HG03060 (cell line): ENCODE data around the gene TMUB1.

ENCODE experiments used
- ATAC-seq: cut with Tn5 transposase; IDR thresholded peaks from one replicate; pipeline ENCODE4 v1.9.1; 2021; ENCODE audit warnings: low read depth, moderate number of reproducible peaks; ENCODE audit not compliant: unreplicated experiment

The TMUB1 gene

DNA sequence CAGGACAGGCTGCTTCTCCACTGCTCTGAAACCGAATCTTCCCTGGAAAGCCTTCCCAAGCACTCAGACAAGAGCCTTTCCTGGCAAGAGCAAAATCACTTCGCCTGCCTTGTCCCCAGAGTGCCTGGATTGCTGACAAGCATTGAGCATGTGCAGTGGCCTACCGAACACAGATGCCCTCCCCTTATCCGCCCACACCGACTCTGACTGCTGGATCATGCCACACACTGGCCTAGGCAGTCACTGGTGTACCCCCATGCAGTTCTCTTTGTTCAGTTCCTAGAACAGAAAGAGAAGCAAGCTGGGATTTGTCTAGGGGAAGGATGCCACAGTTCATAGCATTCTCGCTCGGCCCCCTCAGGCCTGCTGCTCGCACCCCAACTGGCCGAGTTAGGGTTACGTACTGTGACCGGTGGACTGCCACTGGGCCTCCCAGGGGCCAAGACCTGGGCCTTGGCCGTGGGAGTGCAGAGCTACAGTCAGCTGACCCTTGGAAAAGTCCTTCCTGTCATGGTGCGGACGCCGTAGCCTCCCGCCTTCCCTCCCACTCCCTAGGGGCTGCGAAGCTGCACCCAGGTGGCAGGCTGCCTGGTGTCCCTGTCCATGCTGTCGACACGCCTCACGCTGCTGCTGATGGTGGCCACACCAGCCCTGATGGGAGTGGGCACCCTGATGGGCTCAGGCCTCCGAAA lies 48.1 kb downstream of the TMUB1 start:
- ATAC-seq, result no peak

DNA sequence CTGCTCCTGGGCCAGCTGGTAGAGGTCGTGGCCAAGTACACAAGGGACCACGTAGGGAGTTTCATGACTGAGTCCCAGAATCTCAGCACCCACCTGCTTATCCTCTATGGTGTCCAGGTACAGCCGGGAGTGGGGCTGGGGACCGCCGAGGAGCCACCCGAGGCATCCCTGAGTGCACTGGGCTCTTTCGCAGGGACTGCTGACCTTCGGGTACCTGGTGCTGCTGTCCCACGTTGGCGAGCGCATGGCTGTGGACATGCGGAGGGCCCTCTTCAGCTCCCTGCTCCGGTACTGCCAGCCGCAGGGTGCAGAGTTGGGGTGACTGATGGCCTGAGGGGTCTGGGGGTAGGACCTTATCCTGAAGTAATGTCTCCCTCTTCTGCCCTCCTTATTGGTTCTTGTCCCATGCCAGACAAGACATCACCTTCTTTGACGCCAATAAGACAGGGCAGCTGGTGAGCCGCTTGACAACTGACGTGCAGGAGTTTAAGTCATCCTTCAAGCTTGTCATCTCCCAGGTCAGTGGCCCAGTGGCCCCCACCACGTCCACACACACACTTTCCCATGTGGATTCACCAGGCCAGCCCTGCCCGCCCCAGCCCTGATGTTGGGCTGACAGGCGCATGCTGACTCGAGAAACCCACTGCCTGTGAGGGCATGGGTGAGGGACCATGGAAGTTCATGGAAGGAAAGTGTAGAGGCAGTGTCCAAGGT lies 48.8 kb downstream of the TMUB1 start:
- ATAC-seq, result no peak

DNA sequence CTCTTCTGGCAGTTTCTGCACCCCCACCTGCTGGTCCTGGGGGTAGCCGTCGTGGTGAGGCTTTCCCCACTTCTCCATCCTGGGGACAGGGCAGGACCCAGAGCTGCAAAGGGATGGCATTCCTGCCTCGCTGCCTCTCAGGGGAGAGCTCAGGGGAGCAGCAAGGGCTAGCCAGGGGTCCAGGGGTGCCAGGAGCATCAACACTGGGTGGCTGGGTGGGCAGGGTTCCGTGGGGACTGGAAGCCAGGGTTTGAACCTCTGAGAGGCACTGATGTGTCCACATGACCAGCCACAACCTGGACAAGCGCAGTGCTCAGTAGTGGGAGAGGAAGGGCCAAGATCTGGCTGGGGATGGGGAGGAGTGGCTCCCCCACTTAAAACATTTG lies 49.4 kb downstream of the TMUB1 start:
- ATAC-seq, result no peak

DNA sequence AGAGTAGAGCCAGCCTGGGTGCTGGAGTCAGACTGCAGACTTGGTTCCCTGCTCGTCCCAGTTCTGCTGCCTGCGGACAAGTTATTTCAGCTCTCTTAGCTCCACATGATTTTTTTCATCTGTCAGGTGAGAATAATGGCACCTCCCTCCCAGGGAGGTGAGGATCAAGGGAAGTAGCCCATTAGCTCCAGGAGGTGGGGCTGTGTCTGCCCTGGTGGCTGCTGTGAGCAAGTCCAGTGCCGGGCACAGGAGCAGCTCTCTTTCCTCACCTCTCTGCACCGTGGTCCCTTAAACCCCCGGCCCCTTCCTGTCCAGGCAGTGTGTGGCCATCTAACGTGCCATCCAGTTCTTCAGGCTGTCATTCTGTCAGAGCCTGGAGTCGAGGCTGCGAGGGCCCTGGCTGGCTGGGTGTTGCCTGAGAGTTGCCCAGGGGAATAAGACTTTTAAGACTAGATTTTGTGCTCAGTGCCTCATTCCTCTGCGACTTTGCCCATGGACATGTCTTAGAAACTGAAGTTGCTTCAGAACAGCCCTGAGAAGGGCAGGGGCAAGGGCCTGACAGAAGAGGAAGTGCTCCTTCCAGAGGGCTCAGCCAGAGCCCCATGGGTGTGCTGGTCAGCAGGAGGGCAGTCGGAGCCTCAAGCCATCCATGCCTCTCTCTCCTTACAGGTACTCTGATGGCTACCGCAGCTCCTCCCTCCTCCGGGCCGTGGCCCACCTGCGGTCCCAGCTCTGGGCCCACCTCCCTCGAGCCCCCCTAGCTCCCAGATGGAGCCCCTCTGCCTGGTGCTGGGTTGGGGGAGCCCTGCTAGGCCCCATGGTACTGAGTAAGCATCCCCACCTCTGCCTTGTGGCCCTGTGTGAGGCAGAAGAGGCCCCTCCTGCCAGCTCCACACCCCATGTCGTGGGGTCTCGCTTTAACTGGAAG lies 50.1 kb downstream of the TMUB1 start:
- ATAC-seq, result no peak
